ENCODE measurements around the gene CDKN3. TPM values are rescaled to one million over a fixed set of nuclear protein-coding genes. Genes with fewer than 3 reads are reported as not detected.
"Not testable (repeated sequence)": the region's sequence is repeated elsewhere in the genome, so short reads cannot be mapped to it uniquely, and the experiment has no call there.

Gene CDKN3
- total RNA-seq, 1 donor from 2014 or later = 50.8 TPM

DNA sequence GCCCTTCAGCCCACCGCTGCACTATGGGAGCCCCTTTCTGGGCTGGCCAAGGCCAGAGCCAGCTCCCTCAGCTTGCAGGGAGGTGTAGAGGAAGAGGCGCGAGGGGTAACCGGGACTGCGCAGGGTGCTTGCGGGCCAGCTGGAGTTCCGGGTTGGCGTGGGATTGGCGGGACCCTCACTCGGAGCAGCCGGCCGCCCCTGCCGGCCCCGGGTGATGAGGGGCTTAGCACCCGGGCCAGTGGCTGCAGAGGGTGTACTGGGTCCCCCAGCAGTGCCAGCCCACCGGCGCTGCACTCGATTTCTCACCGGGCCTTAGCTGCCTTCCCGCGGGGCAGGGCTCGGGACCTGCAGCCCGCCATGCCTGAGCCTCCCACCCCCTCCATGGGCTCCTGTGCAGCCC, 46.2 kb downstream of the CDKN3 start:
- not testable (repeated sequence) for DNase-seq, H3K4me3 Mint-ChIP-seq, H3K27ac Mint-ChIP-seq, H3K9me3 Mint-ChIP-seq, H3K27me3 Mint-ChIP-seq
- intact Hi-C loops (cut with micrococcal nuclease) = loop anchor here (10.0 kb wide), 1 partner anchor 892 kb away; no protein-coding TSS in a partner anchor
- H3K36me3 Mint-ChIP-seq (ENCODE audit: low read depth) = peaks cover 19% of the 10 kb centered on the region
- peaks cover 31% of the 10 kb centered on the region for H3K4me1 Mint-ChIP-seq

DNA sequence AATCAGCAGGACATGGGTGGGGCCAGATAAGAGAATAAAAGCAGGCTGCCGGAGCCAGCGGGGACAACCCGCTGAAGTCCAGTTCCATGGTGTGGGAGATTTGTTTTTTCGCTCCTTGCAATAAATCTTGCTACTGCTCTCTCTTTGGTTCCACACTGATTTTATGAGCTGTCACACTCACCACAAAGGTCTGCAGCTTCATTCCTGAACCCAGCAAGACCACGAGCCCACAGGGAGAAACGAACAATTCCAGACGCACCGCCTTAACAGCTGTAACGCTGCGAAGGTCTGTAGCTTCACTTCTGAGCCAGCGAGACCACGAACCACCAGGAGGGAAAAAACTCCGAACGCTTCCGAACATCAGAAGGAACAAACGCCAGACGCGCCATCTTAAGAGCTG, 47.2 kb downstream of the CDKN3 start:
- H3K27ac Mint-ChIP-seq = no peak overlapping the region
- no peak overlapping the region for H3K4me3 Mint-ChIP-seq
- no peak for DNase-seq
- intact Hi-C loops (cut with micrococcal nuclease) = loop anchor here (10.0 kb wide), 1 partner anchor 891 kb away; no protein-coding TSS in a partner anchor
- H3K36me3 Mint-ChIP-seq (ENCODE audit: low read depth) = peaks cover 14% of the 10 kb centered on the region
- peaks cover under 1% of the 10 kb centered on the region for H3K9me3 Mint-ChIP-seq
- H3K27me3 Mint-ChIP-seq = peaks cover 5% of the 10 kb centered on the region
- H3K4me1 Mint-ChIP-seq = peaks cover 24% of the 10 kb centered on the region

DNA sequence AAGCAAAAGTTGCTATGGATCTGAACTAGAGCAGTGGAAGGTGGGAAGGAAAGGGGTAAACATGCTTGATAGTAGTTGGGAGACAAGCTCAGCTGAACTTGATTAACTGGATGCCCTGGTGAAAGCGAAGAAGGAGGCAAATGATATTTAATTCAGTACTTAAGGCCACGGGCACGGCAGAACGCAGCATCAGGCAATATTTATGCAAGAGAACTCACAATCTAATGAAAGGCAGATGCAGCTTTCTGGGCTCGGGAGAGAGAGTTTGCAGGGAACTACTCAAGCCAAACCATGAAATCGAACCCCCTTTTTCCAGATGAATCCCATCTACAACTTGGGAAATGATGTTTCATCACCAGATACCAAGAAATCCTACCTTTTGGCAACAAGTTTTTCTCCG, 47.9 kb downstream of the CDKN3 start:
- H3K4me1 Mint-ChIP-seq = peaks cover 20% of the 10 kb centered on the region
- H3K27me3 Mint-ChIP-seq = peaks cover 7% of the 10 kb centered on the region
- peaks cover 4% of the 10 kb centered on the region for H3K9me3 Mint-ChIP-seq
- intact Hi-C loops (cut with micrococcal nuclease) = loop anchor here (10.0 kb wide), 1 partner anchor 890 kb away; no protein-coding TSS in a partner anchor
- no peak overlapping the region for H3K4me3 Mint-ChIP-seq
- no peak for DNase-seq
- no peak overlapping the region for H3K27ac Mint-ChIP-seq
- peaks cover 9% of the 10 kb centered on the region for H3K36me3 Mint-ChIP-seq (ENCODE audit: low read depth)

DNA sequence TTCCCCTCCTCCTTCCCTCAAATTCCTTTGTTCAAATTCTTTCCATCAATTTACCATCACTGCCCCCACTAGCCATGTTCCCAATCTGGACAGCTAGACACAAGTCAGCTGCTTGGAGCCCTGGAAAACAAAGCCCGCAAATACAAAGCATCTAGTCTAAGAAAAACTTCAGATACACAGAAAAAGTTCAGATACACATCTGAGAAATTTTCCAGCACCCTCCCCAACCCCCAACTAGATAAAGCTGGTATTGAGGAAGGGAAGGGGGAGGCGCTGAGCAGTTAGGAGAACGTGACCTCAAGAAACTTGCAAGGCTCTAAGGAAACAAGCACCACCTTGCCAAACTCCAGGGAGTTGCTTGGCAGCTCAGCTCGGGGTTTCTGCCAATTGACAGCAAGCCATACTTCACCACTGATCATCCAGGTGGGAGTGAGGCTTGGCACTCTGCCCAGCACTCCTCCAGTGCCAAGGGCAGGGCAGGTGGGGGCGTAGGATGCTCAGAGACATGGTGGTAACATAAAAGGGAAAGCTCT, 49.4 kb downstream of the CDKN3 start:
- intact Hi-C loops (cut with micrococcal nuclease) = loop anchor here (10.0 kb wide), 1 partner anchor 889 kb away; no protein-coding TSS in a partner anchor
- Mint-ChIP-seq H3K9me3 (peaks cover 4% of the 10 kb centered on the region), H3K36me3 (ENCODE audit: low read depth) (no peaks in the 10 kb centered on the region), H3K27ac (no peak overlapping the region), H3K4me3 (no peak overlapping the region), H3K4me1 (peaks cover 14% of the 10 kb centered on the region), H3K27me3 (peaks cover 7% of the 10 kb centered on the region)
- DNase-seq = no peak

DNA sequence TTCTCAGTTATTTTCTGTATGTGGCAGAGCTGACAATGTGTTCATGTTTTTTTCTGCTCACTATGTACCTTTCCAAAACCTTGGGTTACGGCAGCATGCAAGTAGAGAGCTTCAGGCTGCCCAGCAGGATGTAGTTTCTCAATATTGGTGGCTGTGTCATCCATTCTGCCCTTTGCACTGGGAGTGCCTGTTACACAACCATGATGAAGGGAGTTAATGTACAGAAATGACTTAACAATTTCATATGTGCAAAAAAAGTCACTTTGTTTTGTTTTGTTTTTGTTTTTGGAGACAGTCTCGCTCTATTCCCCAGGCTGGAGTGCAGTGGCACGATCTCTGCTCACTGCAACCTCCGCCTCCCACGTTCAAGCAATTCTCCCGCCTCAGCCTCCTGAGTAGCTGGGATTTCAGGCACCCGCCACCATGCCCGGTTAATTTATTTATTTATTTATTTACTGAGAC, 50.5 kb downstream of the CDKN3 start:
- Mint-ChIP-seq H3K4me1 (peaks cover 6% of the 10 kb centered on the region), H3K27ac (peak overlapping the region; percentile 9), H3K27me3 (peaks cover 7% of the 10 kb centered on the region), H3K4me3 (no peak overlapping the region), H3K36me3 (ENCODE audit: low read depth) (no peaks in the 10 kb centered on the region), H3K9me3 (peaks cover 4% of the 10 kb centered on the region)
- intact Hi-C loops (cut with micrococcal nuclease) = loop anchor here (10.0 kb wide), 1 partner anchor 888 kb away; no protein-coding TSS in a partner anchor
- DNase-seq = no peak

DNA sequence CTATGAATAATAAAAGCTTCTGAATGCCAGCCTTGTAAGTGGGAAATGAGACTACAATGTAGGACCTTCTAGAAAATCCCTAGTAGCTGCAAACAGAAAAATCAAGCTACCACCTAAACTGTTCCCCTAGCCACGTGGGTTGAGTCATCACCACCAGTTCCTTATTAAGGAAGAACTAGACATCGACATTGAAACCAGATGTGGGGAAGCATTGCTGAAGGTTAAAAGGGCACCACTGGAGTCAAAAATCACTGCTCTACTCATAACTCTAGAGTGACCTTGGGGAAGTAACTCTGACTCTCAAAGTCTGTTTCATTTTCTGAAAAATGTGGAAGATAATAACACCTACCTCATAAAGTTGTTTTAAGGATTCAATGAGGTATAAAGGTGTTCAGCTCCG, 53.7 kb downstream of the CDKN3 start:
- peaks cover 4% of the 10 kb centered on the region for H3K9me3 Mint-ChIP-seq
- H3K27ac Mint-ChIP-seq = no peak overlapping the region
- H3K4me1 Mint-ChIP-seq = peaks cover 6% of the 10 kb centered on the region
- no peaks in the 10 kb centered on the region for H3K36me3 Mint-ChIP-seq (ENCODE audit: low read depth)
- intact Hi-C loops (cut with micrococcal nuclease) = no loop called here
- peaks cover 7% of the 10 kb centered on the region for H3K27me3 Mint-ChIP-seq
- peak; percentile 34 for DNase-seq
- H3K4me3 Mint-ChIP-seq = no peak overlapping the region

DNA sequence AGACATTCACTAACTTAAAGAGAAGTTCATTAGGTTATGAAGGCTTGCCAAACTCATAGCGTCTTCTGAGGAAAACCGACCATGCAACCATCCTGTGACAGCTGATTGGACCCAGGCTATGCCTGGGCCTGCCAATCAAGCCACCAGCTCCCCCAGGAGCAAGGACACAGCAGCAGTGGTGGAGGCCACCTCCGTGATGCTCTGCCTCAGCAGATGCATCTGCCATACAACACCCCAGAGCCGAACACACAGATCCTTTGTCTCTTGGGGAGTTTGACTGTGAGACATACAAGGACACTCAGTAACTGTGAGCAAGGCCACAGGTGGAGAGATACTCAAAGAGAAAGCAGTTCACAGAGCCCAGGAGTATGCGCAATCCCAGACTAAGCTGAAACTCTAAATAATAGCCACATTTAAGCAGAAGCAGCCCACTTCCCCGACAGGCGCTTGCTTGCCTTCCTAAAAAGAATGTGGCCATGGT, 54.4 kb downstream of the CDKN3 start:
- intact Hi-C loops (cut with micrococcal nuclease) = no loop called here
- H3K4me3 Mint-ChIP-seq = no peak overlapping the region
- H3K36me3 Mint-ChIP-seq (ENCODE audit: low read depth) = no peaks in the 10 kb centered on the region
- peaks cover 6% of the 10 kb centered on the region for H3K4me1 Mint-ChIP-seq
- H3K27ac Mint-ChIP-seq = no peak overlapping the region
- H3K27me3 Mint-ChIP-seq = peaks cover 5% of the 10 kb centered on the region
- peaks cover 4% of the 10 kb centered on the region for H3K9me3 Mint-ChIP-seq
- peak; percentile 47 for DNase-seq

DNA sequence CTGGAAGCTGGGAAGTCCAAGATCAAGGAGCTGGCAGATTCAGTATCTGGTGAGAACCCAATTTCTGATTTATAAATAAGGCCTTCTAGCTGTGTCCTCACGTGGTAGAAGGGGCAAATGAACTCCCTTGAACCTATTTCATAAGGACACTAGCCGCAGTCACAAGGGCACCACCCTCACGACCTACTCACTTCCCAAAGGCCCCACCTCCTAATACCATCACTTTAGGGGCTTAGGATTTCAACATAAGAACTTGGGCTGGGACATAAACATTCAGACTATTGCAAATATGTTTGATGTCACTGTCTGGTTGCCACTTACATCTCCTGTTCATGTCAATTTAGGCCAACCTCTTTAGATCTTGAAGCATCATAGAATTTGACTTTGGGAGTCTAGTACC, 55.2 kb downstream of the CDKN3 start:
- Mint-ChIP-seq H3K4me3 (no peak overlapping the region), H3K36me3 (ENCODE audit: low read depth) (no peaks in the 10 kb centered on the region), H3K27ac (no peak overlapping the region), H3K27me3 (peaks cover 5% of the 10 kb centered on the region), H3K4me1 (peaks cover 6% of the 10 kb centered on the region), H3K9me3 (peaks cover 4% of the 10 kb centered on the region)
- intact Hi-C loops (cut with micrococcal nuclease) = no loop called here
- DNase-seq = peak; percentile 32

DNA sequence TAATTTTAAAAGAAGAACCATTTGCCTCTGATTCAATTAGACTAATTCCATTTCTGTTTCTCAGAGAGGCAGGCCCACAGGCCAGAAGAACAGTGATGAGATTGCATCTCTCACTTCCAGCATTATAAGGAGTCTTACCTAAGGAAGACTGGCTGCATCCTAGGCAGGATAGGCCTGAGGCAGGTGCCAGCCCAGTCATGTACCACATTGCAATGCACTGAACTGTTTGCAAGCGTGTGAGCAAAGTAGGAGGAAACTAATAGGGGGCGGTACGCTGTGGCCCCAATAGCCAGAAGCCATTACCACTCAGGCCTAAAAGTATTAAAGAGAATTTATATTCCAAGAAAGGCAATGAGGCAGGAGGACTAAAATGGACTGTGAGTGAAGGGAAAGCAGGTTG, 56.4 kb downstream of the CDKN3 start:
- Mint-ChIP-seq H3K4me1 (peaks cover 4% of the 10 kb centered on the region), H3K4me3 (no peak overlapping the region), H3K9me3 (peaks cover 5% of the 10 kb centered on the region), H3K27me3 (peaks cover 5% of the 10 kb centered on the region), H3K27ac (no peak overlapping the region), H3K36me3 (ENCODE audit: low read depth) (no peaks in the 10 kb centered on the region)
- intact Hi-C loops (cut with micrococcal nuclease) = no loop called here
- DNase-seq = no peak

DNA sequence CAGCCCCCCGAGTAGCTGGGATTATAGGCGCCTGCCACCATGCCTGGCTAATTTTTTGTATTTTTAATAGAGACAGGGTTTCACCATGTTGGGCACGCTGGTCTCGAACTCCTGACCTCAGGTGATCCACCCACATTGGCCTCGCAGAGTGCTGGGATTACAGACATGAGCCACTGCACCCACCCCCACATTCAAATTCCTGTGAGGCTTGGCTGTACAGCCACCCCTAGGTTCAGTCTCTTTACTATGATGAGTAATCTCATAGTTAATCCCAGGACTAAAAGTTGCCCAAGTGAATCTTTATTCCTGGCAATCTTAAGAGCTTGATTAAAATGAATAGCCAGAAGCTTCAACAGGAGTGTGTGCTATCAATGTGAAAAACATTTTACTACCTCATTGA, 57.2 kb downstream of the CDKN3 start:
- H3K4me1 Mint-ChIP-seq; intact Hi-C loops (cut with micrococcal nuclease); H3K27ac Mint-ChIP-seq; H3K36me3 Mint-ChIP-seq (ENCODE audit: low read depth); H3K4me3 Mint-ChIP-seq; H3K27me3 Mint-ChIP-seq: not testable (repeated sequence)
- H3K9me3 Mint-ChIP-seq = peaks cover 11% of the 10 kb centered on the region
- peak; percentile 24 for DNase-seq

DNA sequence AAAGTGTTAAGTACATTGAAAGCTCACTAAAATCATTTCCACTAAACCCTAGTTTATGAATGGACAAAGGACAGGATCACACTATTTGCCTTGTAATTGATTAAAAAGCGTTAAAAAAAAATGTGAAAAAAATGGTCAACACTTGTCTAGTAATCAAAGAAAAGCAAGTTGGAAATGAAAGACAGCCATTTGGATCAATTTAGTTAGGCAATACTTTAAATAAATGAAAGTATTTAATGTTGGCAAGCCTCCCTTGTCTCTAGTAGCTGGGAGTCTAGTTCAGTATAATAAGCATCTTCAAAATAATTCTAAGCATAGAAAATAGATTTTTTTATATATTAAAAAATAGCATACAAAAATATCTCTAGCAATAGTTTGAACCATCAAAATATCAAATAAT, 58.6 kb downstream of the CDKN3 start:
- Mint-ChIP-seq H3K4me1 (peaks cover 4% of the 10 kb centered on the region), H3K9me3 (peaks cover 14% of the 10 kb centered on the region), H3K4me3 (no peak overlapping the region), H3K36me3 (ENCODE audit: low read depth) (peaks cover 3% of the 10 kb centered on the region), H3K27me3 (no peaks in the 10 kb centered on the region), H3K27ac (no peak overlapping the region)
- intact Hi-C loops (cut with micrococcal nuclease) = no loop called here
- DNase-seq = no peak

DNA sequence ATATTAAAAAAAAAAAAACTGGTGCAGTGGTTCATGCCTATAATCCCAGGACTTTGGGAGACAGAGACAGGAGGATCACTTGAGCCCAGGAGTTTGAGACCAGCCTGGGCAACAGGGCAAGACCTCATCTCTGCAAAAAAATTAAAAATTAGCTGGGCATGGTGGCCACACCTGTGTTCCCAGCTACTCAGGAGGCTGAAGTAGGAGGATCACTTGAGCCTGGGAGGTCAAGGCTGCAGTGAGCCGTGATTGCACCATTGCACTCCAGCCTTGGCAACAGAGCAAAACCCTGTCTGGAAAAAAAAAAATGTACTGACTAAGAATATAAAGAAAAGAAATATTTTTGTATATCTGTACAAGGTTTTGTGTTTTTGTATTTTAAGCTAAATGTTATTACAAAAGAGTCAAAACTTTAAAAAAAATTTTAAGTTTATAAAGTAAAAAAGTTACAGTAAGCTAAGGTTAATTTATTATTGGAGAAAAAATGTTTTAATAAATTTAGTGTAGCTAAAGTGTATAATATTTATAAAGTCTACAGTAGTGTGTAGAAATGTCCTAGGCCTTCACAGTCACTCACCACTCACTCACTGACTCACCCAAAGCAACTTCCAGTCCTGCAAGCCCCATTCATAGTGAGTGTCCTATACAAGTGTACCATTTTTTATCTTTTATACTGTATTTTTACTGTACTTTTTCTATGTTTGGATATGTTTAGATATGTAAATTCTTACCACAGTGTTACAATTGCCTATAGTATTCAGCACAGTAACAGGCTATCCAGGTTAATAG, 60.2 kb downstream of the CDKN3 start:
- H3K4me3 Mint-ChIP-seq; H3K4me1 Mint-ChIP-seq; DNase-seq; intact Hi-C loops (cut with micrococcal nuclease); H3K27ac Mint-ChIP-seq; H3K27me3 Mint-ChIP-seq; H3K36me3 Mint-ChIP-seq (ENCODE audit: low read depth): not testable (repeated sequence)
- peaks cover 14% of the 10 kb centered on the region for H3K9me3 Mint-ChIP-seq

DNA sequence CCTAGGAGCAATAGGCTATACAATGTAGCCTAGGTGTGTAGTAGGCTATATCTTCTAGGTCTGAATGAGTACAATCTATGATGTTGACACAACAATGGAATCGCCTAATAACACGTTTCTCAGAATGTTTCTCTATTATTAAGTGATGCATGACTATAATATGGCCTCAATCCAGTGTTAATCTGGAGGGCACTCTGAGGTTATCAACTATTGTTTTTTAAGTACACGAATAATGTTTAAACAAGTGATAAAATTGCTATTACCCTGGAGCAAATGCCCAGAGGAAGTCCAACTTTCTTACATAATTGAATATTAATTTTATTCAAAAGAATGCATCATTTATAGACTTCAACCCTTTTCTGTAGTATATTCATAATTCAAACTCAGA, 60.8 kb downstream of the CDKN3 start:
- Mint-ChIP-seq H3K4me3 (no peak overlapping the region), H3K4me1 (no peaks in the 10 kb centered on the region), H3K27ac (no peak overlapping the region), H3K27me3 (no peaks in the 10 kb centered on the region), H3K9me3 (peaks cover 14% of the 10 kb centered on the region), H3K36me3 (ENCODE audit: low read depth) (peaks cover 3% of the 10 kb centered on the region)
- DNase-seq = no peak
- intact Hi-C loops (cut with micrococcal nuclease) = no loop called here

DNA sequence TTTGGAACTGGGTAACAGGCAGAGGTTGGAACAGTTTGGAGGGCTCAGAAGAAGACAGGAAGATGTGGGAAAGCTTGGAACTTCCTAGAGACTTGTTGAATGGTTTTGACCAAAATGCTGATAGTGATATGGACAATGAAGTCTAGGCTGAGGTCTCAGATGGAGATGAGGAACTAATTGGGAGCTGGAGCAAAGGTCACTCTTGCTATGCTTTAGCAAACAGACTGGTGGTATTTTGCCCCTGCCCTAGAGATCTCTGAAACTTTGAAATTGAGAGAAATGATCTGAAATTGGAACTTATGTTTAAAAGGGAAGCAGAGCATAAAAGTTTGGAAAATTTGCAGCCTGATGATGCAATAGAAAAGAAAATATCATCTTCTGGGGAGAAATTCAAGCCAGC, 61.7 kb downstream of the CDKN3 start:
- H3K27me3 Mint-ChIP-seq, H3K4me1 Mint-ChIP-seq: not testable (repeated sequence)

More for the DNA sequence above, 61.7 kb downstream of the CDKN3 start:
- H3K9me3 Mint-ChIP-seq = peaks cover 14% of the 10 kb centered on the region
- H3K36me3 Mint-ChIP-seq (ENCODE audit: low read depth); H3K27ac Mint-ChIP-seq; H3K4me3 Mint-ChIP-seq; intact Hi-C loops (cut with micrococcal nuclease): not testable (repeated sequence)
- DNase-seq = peak; percentile 7

Data from activated CD4-positive, alpha-beta T cell treated with anti-CD3 and anti-CD28 coated beads, Interleukin-2, amount 10 ng/mL, durations not matched to agents 24 days and 14 days (primary cell).